GM11168 (cell line): ENCODE data around the gene TSPAN18.

ENCODE experiments used
- in situ Hi-C: fragments of 300-500 bp; cut with MboI; formaldehyde crosslinking; loops from one replicate; pipeline ENCODE4 v1.12.0; 2022; ENCODE audit warnings: low sequenced_read_pairs; ENCODE audit not compliant: unreplicated experiment

Gene TSPAN18

DNA sequence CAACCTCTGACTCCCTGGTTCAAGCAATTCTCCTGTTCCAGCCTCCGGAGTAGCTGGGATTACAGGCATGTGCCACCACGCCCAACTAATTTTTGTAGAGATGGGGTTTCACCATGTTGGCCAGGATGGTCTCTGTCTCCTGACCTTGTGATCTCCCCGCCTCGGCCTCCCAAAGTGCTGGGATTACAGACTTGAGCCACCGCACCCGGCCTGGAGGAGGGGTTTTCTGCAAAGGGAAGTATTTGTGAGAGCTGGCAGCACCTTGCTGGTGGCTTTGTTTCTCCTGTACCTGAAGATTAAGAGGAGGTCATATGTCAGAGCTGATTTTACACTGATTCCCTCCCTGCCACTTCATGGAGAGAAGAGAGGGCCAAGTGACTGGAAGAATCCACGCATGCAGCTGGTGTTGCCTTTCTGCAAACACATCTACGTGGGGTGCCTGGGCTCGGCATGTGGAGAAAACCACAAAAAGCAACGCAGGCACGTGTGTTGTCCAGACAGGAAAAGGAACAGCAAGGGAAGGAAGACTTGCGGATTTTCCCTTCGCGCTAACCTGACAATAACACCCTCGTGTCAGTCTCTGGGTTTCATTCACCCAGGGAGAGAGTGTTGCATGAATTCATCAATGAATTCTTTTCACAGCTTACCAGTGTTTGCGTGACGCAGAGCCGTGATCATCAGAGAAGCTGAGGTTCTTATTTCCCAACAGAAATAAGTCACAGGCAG lies 61.9 kb downstream of the TSPAN18 start:
- in situ Hi-C loops = no loop called here

DNA sequence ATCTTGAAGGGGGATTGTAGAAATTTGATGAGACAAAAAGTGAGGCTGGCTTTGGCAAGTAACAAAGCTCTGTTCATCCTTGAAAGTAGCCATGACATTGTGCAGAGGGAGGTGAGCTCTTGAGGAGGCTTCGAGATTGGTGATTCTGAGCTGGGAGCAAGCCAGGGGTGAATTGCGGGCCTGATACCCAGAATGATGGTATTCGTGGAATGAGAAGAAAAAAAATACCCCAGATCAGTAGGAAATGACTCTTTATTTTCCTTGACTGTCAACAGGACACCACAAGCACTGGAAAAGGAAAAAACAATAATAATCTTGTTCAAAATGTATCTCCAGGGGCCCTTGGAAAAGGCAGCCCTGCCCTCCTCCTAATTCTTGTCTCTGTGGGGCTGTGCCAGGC lies 62.7 kb downstream of the TSPAN18 start:
- in situ Hi-C loops = no loop called here

GRCh38 chr11:44790211-44790610 lies 63.4 kb downstream of the TSPAN18 start:
- in situ Hi-C loops = no loop called here

- in situ Hi-C loops = no loop called here
These were observed 64.7 kb downstream of the TSPAN18 start for GRCh38 chr11:44791316-44791925.

GRCh38 chr11:44792171-44792570 lies 65.4 kb downstream of the TSPAN18 start:
- in situ Hi-C loops = no loop called here

DNA sequence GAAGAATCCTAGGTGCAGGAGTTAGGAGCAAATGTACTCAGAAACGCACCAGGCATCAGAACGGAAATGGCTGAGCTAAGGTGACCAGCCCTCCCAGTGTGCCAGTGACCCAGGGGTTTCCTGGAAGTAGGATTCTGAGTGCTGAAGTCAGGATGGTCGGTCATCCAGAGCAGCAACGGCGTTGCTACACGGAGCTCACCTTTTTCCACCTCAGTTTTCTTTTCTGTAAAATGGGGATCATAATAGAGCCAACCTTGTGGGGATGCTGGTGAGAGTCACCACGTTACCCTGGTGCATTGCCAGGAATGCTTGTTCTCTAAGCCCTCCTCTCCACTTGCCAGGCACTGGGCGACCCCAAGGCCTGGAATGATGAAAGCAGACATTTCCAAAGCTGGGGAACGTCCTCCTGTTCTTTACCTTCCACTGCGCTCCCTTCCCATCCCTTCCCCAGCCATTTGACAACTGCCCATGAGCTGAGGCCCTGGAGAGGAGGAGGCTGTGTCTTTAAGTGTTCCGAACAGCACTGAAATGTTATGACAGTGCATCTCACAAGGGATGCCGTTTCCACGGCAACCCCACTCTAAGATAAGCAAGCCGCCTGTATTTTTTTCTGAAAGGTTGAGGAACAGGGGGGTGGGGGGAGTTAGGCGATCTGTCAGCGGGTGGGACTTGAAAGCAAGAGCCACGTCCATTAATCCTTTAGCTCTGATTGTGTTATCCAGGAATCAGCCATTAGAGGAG lies 66.8 kb downstream of the TSPAN18 start:
- in situ Hi-C loops = no loop called here

DNA sequence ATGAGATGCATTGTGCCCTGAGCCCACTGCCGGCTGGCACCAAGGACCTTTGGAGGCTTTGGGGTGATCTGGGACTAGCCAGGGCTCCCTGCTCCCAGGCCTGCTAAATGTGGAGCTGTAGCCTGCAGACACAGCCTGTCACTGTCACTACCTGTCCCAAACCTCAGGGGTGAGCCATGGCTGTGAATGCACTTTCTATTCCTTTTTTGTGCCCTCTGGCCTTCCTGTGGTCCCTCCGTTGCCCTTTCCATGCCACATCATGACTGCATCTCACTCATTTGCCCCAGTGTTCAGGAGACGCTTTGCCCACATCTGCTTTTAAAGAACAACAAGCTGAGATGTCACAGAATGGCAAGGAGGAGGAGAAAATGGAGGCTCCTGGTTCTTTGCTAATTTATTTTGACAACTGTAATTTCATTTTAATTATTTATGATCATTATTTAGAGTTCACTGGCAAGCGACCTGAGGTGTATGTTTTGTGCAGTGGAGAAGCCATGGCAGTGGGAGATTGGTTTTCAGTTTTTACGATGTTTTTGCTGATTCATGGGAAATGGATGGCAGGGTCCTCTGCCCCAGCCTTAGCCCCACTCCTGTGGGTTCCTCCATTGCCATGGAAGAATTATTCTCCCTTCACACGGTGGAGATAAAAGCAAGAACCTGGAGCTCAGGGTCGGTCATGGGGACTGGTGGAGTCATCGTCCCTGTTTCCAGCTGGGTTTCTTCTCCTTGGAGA lies 69.2 kb downstream of the TSPAN18 start:
- in situ Hi-C loops = no loop called here

GRCh38 chr11:44797051-44797450 lies 70.3 kb downstream of the TSPAN18 start:
- in situ Hi-C loops = no loop called here

GRCh38 chr11:44797886-44798606 lies 71.3 kb downstream of the TSPAN18 start:
- in situ Hi-C loops = no loop called here

DNA sequence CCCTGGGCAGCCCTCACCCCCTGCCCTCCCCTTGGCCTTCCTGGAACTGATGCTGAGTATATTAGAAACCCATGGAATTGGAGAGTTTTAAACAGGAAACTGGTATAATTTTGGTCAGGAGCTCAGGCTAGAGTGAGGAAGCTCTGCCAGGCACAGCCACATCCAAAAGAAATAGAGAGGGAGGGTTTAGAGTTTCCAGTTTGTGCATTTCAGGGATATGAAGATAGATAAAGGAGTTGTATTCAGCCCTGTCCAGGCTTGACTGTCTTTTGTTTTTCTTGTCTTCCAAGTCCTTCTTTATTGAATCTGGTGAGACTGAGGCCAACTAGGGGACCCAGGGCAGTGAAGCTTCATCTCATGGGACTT lies 71.8 kb downstream of the TSPAN18 start:
- in situ Hi-C loops = no loop called here

DNA sequence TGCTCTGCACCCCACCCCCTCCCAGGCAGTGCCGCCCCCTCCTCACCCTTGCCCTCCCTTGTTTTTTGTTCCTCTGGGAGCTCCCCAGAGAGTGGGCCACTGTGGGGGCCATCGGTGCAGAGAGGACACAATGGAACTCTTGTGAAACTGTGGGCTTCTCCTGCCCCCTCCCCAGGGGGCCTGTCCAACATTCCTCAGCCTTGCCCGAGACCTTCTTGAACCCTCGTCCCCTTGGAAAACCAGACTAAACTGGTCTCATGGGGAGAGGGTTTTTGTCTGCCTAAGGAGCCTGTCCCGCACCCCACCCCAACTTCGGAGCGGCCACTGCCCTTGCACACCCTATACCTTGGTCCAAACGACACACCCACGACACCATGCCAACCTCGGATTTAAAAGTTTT lies 72.2 kb downstream of the TSPAN18 start:
- in situ Hi-C loops = no loop called here

- in situ Hi-C loops = no loop called here
These were observed 75.6 kb downstream of the TSPAN18 start for GRCh38 chr11:44802347-44802746.

GRCh38 chr11:44803009-44803408 lies 76.2 kb downstream of the TSPAN18 start:
- in situ Hi-C loops = no loop called here

- in situ Hi-C loops = no loop called here
These were observed 78.0 kb downstream of the TSPAN18 start for GRCh38 chr11:44804449-44805437.

DNA sequence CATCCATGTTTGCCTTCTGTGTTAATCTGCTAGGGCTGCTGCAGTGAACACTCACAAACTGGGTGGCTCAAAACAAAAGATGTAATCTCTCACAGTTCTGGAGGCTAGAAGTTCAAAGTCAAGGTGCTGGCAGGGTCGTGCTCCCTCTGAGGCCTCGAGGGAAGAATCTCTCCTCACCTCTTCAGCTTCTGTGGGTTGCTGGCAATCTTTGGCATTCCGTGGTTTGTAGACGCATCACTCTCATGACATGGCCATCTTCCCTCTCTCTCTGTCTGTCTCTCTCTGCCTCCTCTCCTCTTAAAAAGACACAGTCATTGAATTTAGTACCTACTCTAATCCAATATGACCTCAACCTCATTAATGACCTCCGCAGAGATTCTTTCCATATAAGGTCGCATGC lies 78.8 kb downstream of the TSPAN18 start:
- in situ Hi-C loops = no loop called here

GRCh38 chr11:44808053-44808753 lies 81.4 kb downstream of the TSPAN18 start:
- in situ Hi-C loops = no loop called here

DNA sequence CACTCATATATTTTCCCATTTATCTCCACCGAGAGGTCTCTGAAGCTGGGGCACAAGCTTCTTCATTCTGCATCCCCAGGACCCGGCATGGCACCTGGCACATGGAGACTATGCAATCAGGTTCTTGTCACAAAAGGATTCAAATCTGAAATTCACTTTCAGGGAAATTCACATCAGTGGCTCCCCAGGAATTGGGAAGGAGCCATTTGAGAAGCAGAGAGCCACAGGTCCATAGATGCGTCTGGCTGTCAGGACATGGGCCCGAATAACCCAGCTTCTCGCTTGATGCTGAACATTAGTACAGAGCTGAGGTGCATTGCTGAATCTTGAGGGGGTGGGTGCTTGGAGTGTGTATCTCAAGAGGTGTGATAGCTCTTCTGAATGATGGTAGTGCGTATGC lies 82.5 kb downstream of the TSPAN18 start:
- in situ Hi-C loops = no loop called here

DNA sequence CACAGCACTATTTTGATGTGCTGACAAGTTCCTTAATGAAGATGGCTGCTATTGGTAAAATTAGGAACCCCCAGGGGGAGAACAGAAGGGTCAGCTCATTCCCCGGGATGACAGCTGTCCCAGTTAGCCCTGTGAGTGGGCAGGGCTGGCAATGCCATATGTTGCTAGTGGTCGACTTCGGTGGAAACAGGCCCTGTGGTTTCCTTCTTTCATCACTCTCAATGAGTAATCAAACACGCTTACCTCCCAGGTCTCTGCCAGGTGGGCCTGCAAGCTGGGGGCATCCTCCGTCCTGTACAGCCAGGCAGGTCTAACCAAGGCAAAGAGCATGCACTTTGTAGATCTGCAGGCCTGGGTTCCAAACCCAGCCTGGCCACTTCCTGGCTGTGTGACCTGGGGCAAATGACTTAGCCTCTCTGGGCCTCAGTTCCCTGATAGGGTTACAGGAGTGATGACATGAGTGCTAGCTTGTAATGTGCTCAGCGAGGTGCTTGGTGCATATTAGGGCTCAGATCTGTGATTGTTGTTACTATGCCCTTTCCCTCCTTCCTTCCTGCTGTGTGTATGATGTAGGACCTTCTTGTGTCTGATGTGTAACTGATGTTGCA lies 85.2 kb downstream of the TSPAN18 start:
- in situ Hi-C loops = no loop called here
